OCI-LY1 (cell line): ENCODE measurements around the gene SH3BP5.
A peak's percentile ranks its signal among the peaks of the same experiment; 100 is the strongest.

ENCODE experiments used
- H2AFZ ChIP-seq: fragments of 200-600 bp; sonication (generic), shearing (Covaris generic); 2 replicates; pipeline ENCODE4 v1.6.0; 2014; ENCODE audit warnings: antibody characterized with exemption, mild to moderate bottlenecking, low read length
- H3F3A ChIP-seq: fragments of 200-600 bp; sonication (generic), shearing (Covaris generic); 2 replicates; pipeline ENCODE4 v1.6.0; 2014; ENCODE audit warnings: mild to moderate bottlenecking, antibody characterized with exemption, low read length, moderate library complexity; ENCODE audit not compliant: insufficient read depth
- H3K27ac ChIP-seq: fragments of 200-600 bp; sonication (generic); 2 replicates; pipeline ENCODE4 v1.5.1; 2014; ENCODE audit warnings: low read length, mixed run types, mild to moderate bottlenecking, low read depth; ENCODE audit not compliant: poor library complexity, severe bottlenecking
- H3K27me3 ChIP-seq: fragments of 200-600 bp; sonication (generic); 2 replicates; pipeline ENCODE4 v1.6.0; 2014; ENCODE audit warnings: antibody characterized with exemption, mild to moderate bottlenecking, low read length, moderate library complexity; ENCODE audit not compliant: insufficient read depth
- H3K36me3 ChIP-seq: fragments of 200-600 bp; sonication (generic); 2 replicates; pipeline ENCODE4 v1.6.1; 2014; ENCODE audit warnings: mild to moderate bottlenecking, antibody characterized with exemption, low read length, moderate library complexity, mixed read lengths; ENCODE audit not compliant: insufficient read depth
- H3K4me1 ChIP-seq: fragments of 200-600 bp; sonication (generic); 2 replicates; pipeline ENCODE4 v1.5.1; 2014; ENCODE audit warnings: mild to moderate bottlenecking, low read length, moderate library complexity; ENCODE audit not compliant: insufficient read depth, severe bottlenecking
- H3K4me2 ChIP-seq: fragments of 200-600 bp; sonication (generic), shearing (Covaris generic); 2 replicates; pipeline ENCODE4 v1.6.1; 2014; ENCODE audit warnings: low read length
- H3K4me3 ChIP-seq: fragments of 200-600 bp; sonication (generic); 2 replicates; pipeline ENCODE4 v1.5.1; 2014; ENCODE audit warnings: low read length, low read depth, mild to moderate bottlenecking, mixed read lengths; ENCODE audit not compliant: poor library complexity, severe bottlenecking
- H3K79me2 ChIP-seq: fragments of 200-600 bp; shearing (Covaris generic); 2 replicates; pipeline ENCODE4 v1.6.1; 2016; ENCODE audit warnings: mixed run types, low read length, mixed read lengths; ENCODE audit not compliant: insufficient read depth
- H3K9ac ChIP-seq: fragments of 200-600 bp; sonication (generic), shearing (Covaris generic); 2 replicates; pipeline ENCODE4 v1.6.1; 2014; ENCODE audit warnings: mild to moderate bottlenecking, low read length, mixed read lengths
- H3K9me2 ChIP-seq: fragments of 200-600 bp; sonication (generic), shearing (Covaris generic); 2 replicates; pipeline ENCODE4 v1.6.1; 2014; ENCODE audit warnings: low read depth, mild to moderate bottlenecking, low read length, mixed read lengths
- H3K9me3 ChIP-seq: fragments of 200-600 bp; shearing (Covaris generic); 2 replicates; pipeline ENCODE4 v1.6.1; 2014; ENCODE audit warnings: low read length, mixed read lengths
- H4K20me1 ChIP-seq: fragments of 200-600 bp; sonication (generic), shearing (Covaris generic); 2 replicates; pipeline ENCODE4 v1.6.0; 2016; ENCODE audit warnings: mild to moderate bottlenecking, low read length; ENCODE audit not compliant: insufficient read depth
- EZH2 ChIP-seq: fragments of 200-600 bp; sonication (generic), shearing (Covaris generic); IDR thresholded peaks from 2 replicates; pipeline ENCODE4 v1.8.0; 2017; ENCODE audit warnings: borderline replicate concordance, mixed run types, mild to moderate bottlenecking, antibody characterized with exemption, low read length, moderate library complexity, mixed read lengths
- TF ChIP-seq, protein P1 (sequence below): fragments of 200-600 bp; sonication (generic), shearing (Covaris generic); IDR thresholded peaks from 2 replicates; pipeline ENCODE4 v1.5.1; 2017; ENCODE audit warnings: mild to moderate bottlenecking, antibody characterized with exemption, low read length, moderate library complexity, mixed read lengths

The SH3BP5 gene

GRCh38 chr3:15347063-15347736 lies 14.8 kb upstream of the SH3BP5 start:
- H3K9ac ChIP-seq: no peak overlapping the region
- no peaks in the 10 kb centered on the region for H3K36me3 ChIP-seq
- no peaks in the 10 kb centered on the region for H3K27me3 ChIP-seq
- peaks cover 5% of the 10 kb centered on the region; the same call in 1 of the 2 replicates for H3K9me3 ChIP-seq
- H3K79me2 ChIP-seq: no peaks in the 10 kb centered on the region
- H3K27ac ChIP-seq: peak overlapping the region; percentile 91
- no peak overlapping the region for H2AFZ ChIP-seq
- TF ChIP-seq, protein P1, sequence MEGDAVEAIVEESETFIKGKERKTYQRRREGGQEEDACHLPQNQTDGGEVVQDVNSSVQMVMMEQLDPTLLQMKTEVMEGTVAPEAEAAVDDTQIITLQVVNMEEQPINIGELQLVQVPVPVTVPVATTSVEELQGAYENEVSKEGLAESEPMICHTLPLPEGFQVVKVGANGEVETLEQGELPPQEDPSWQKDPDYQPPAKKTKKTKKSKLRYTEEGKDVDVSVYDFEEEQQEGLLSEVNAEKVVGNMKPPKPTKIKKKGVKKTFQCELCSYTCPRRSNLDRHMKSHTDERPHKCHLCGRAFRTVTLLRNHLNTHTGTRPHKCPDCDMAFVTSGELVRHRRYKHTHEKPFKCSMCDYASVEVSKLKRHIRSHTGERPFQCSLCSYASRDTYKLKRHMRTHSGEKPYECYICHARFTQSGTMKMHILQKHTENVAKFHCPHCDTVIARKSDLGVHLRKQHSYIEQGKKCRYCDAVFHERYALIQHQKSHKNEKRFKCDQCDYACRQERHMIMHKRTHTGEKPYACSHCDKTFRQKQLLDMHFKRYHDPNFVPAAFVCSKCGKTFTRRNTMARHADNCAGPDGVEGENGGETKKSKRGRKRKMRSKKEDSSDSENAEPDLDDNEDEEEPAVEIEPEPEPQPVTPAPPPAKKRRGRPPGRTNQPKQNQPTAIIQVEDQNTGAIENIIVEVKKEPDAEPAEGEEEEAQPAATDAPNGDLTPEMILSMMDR: no peak
- TF ChIP-seq EZH2: no peak
- no peak overlapping the region for H3K4me2 ChIP-seq
- H4K20me1 ChIP-seq: no peaks in the 10 kb centered on the region
- H3F3A ChIP-seq: 0 out of 2 replicates have a peak, but pooled peaks cover 3% of the 10 kb centered on the region
- no peaks in the 10 kb centered on the region for H3K9me2 ChIP-seq
- peaks cover 52% of the 10 kb centered on the region for H3K4me1 ChIP-seq
- H3K4me3 ChIP-seq: no peak overlapping the region

GRCh38 chr3:15346516-15346915 lies 14.1 kb upstream of the SH3BP5 start:
- Histone ChIP-seq H3K4me1 (peaks cover 57% of the 10 kb centered on the region), H3K27me3 (no peaks in the 10 kb centered on the region), H3K79me2 (no peaks in the 10 kb centered on the region), H3K9me2 (no peaks in the 10 kb centered on the region), H3K27ac (peak overlapping the region; percentile 91), H3K9ac (no peak overlapping the region), H4K20me1 (no peaks in the 10 kb centered on the region), H3K4me2 (no peak overlapping the region), H3K4me3 (no peak overlapping the region), H3F3A (0 out of 2 replicates have a peak, but pooled peaks cover 3% of the 10 kb centered on the region), H2AFZ (no peak overlapping the region), H3K9me3 (peaks cover 5% of the 10 kb centered on the region; the same call in 1 of the 2 replicates), H3K36me3 (no peaks in the 10 kb centered on the region)
- no peak for TF ChIP-seq EZH2
- TF ChIP-seq, protein P1: no peak

DNA sequence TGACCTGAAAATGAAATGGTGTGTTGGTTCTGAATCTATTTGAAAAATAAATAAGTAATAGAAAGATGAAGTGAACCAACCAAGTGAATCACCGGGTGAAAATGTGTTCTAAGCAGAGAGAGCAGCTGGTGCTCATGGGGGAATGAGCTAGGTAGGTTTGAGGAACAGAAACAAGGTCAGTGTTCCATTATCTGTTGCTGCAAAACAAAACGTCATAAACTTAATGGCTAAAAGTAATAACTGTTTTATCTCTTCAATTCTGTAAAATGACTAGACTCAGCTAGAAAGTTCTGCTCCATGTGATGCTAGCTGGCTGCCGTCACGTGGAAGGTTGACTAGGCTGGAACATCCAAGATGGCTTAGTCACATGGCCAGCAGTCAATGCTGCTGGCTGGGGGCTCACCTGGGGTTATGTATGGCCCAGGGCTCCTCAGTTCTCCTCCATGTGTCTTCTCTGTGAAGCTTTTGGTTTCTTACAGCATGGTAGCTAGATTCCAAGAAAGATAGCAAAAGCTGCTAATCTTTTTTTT lies 13.3 kb upstream of the SH3BP5 start:
- Histone ChIP-seq H3K27ac (peak overlapping the region; percentile 91), H3K9me3 (peaks cover 5% of the 10 kb centered on the region; the same call in 1 of the 2 replicates), H3K4me2 (peak overlapping the region; percentile 41), H3K27me3 (no peaks in the 10 kb centered on the region), H3K4me1 (peaks cover 62% of the 10 kb centered on the region), H3F3A (0 out of 2 replicates have a peak, but pooled peaks cover 3% of the 10 kb centered on the region), H4K20me1 (no peaks in the 10 kb centered on the region), H3K79me2 (no peaks in the 10 kb centered on the region), H3K4me3 (no peak overlapping the region), H2AFZ (no peak overlapping the region), H3K9me2 (no peaks in the 10 kb centered on the region), H3K9ac (peak overlapping the region; percentile 29; the same call in 1 of the 2 replicates), H3K36me3 (no peaks in the 10 kb centered on the region)
- no peak for TF ChIP-seq EZH2
- TF ChIP-seq, protein P1: no peak
